ENCODE data around the gene HIF1A.
A peak's percentile ranks its signal among the peaks of the same experiment; 100 is the strongest.
"Not testable (repeated sequence)": the region's sequence is repeated elsewhere in the genome, so short reads cannot be mapped to it uniquely, and the experiment has no call there.

The HIF1A gene

DNA sequence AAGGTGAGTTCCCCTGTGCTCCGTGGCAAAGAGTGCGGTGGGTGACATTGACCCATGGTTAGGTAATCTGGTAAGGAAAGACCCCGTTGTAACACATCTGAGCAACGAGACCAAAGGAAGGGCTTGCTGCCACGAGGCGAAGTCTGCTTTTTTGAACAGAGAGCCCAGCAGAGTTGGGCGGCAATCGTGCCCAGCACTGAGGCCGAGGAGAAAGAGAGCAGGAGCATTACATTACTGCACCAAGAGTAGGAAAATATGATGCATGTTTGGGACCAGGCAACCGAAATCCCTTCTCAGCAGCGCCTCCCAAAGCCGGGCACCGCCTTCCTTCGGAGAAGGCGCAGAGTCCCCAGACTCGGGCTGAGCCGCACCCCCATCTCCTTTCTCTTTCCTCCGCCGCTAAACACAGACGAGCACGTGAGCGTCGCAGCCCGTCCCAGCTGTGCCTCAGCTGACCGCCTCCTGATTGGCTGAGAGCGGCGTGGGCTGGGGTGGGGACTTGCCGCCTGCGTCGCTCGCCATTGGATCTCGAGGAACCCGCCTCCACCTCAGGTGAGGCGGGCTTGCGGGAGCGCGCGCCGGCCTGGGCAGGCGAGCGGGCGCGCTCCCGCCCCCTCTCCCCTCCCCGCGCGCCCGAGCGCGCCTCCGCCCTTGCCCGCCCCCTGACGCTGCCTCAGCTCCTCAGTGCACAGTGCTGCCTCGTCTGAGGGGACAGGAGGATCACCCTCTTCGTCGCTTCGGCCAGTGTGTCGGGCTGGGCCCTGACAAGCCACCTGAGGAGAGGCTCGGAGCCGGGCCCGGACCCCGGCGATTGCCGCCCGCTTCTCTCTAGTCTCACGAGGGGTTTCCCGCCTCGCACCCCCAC, at the start of gene HIF1A:
HIF1A (plus strand) TSS at position 684 of the 865 bp plus-strand sequence. CDS start 292 bp downstream, outside the sequence.
- peaks cover 40% of the 10 kb centered on the region for H3K36me3 Mint-ChIP-seq (ENCODE audit: low read depth)
- peaks cover 55% of the 10 kb centered on the region for H3K4me1 Mint-ChIP-seq (ENCODE audit: low read depth)
- H3K9me3 Mint-ChIP-seq: peaks cover 10% of the 10 kb centered on the region
- no peaks in the 10 kb centered on the region for H3K27me3 Mint-ChIP-seq (ENCODE audit: low read depth)
- peak within 1 kb of the TSS; percentile 96 for H3K4me3 Mint-ChIP-seq
- peak within 1 kb of the TSS; percentile 95 for H3K27ac Mint-ChIP-seq

DNA sequence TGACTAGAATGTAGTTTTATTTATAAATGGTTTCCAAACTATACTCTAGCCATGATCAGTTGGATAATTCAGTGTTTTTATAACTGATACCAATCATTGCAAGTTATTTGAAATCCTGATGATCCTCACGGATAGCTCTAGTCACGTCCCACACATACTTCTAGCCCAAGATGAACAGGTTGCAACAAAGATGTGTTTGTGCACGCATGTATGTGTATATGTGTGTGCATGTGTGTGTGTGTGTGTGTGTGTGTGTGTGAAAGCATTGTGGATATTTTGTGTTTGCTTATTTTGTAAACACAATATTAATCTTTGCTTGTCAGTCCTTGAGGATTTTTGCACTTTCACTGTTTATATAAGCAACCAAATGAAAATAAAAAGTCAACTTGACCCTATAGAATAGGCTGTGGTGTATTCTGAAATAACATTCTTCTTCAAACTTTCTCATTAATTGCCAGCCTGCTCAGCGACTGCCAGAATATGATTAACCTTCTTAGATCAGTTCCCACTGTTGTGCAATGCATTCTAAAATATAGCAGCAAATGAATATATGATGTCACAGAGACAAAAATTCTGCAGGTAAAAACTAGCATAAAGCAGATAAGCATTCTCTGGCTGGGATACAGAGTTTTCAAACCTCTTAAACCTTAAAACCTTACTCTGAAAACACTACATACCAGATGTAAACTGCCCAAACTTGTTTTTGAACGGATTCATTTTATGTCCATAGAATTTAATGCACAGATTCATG, 48.8 kb upstream of the HIF1A start:
- Mint-ChIP-seq H3K27ac (no peak overlapping the region), H3K9me3 (no peaks in the 10 kb centered on the region), H3K4me1 (ENCODE audit: low read depth) (peaks cover 27% of the 10 kb centered on the region), H3K27me3 (ENCODE audit: low read depth) (no peaks in the 10 kb centered on the region), H3K4me3 (no peak overlapping the region), H3K36me3 (ENCODE audit: low read depth) (peaks cover 3% of the 10 kb centered on the region)

DNA sequence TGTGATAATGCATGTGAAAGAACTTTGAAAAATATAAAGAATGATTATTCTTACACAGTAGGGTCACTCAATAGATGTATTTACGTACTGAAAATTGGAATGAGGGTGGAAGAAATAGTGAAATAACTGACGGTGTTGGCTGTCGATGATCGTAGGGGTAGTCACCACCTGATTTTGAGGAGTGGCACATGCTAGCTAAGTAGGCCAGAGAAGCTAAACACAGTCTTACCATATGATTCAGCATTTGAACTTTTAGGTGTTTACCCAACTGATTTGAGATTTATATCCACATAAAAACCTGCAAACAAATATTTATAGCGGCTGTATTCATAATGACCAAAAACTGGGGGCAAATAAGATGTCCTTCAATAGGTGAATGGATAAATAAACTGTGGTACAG, 47.6 kb upstream of the HIF1A start:
- no peak overlapping the region for H3K27ac Mint-ChIP-seq
- H3K9me3 Mint-ChIP-seq: no peaks in the 10 kb centered on the region
- H3K4me3 Mint-ChIP-seq: no peak overlapping the region
- no peaks in the 10 kb centered on the region for H3K27me3 Mint-ChIP-seq (ENCODE audit: low read depth)
- H3K4me1 Mint-ChIP-seq (ENCODE audit: low read depth): peaks cover 27% of the 10 kb centered on the region
- peaks cover under 1% of the 10 kb centered on the region for H3K36me3 Mint-ChIP-seq (ENCODE audit: low read depth)

DNA sequence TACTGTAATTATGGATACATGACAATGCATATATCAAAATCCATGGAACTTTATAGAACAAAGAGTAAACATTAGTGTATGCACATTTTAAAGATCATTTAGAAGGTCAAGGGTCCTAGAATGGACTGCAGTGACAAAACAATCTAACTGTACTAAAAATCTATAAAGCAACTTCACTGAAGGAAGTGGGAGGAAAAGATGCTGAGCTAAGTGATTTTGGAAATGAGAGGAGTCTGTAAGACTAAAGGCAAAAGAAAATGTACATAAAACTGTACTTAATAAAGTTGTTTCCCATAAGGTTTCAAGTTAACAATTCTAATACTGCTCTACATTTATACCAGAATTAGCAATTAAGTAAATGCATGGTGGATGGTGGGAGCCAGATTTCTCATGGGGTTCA, 46.9 kb upstream of the HIF1A start:
- H3K36me3 Mint-ChIP-seq (ENCODE audit: low read depth): no peaks in the 10 kb centered on the region
- H3K9me3 Mint-ChIP-seq: no peaks in the 10 kb centered on the region
- no peak overlapping the region for H3K27ac Mint-ChIP-seq
- H3K4me3 Mint-ChIP-seq: no peak overlapping the region
- H3K4me1 Mint-ChIP-seq (ENCODE audit: low read depth): peaks cover 28% of the 10 kb centered on the region
- H3K27me3 Mint-ChIP-seq (ENCODE audit: low read depth): no peaks in the 10 kb centered on the region

DNA sequence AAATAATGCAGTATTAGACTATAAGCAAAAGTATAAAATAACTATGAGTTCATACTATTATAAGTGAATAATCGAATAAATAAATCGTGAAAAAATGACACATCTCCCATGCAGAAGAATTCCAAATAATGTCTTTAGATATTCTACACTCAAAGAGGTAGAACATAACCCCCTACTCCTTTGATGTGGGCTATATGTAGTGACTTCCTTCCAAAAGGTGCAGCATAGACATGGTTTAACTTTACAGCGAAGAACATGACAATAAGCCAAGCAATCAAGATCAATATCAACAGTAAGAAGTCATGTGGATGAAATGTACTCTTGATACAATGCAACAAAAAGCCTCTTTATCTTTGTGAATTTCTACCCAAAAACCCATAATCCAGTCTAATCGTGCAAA, 46.0 kb upstream of the HIF1A start:
- H3K4me3 Mint-ChIP-seq: peak overlapping the region; percentile 2
- H3K9me3 Mint-ChIP-seq: no peaks in the 10 kb centered on the region
- peaks cover 25% of the 10 kb centered on the region for H3K4me1 Mint-ChIP-seq (ENCODE audit: low read depth)
- no peaks in the 10 kb centered on the region for H3K27me3 Mint-ChIP-seq (ENCODE audit: low read depth)
- H3K27ac Mint-ChIP-seq: no peak overlapping the region
- no peaks in the 10 kb centered on the region for H3K36me3 Mint-ChIP-seq (ENCODE audit: low read depth)

DNA sequence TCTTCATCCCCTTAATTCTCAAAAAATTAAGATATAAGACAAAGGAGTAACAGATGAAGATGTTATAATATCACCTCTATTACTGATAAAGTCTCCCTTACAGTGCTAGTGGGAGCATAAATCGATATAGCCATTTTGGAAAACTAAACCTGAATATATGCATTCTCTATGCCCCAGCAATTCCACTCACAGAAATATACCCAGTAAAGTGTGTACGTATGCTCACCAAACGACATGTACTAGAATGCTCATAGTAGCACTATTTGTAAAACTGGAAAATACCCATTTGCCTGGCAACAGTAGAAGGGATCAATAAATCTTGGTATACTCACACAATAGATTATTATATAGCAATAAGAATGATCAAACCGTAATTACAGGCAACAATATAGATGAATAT, 44.0 kb upstream of the HIF1A start:
- Mint-ChIP-seq H3K4me3 (no peak overlapping the region), H3K27me3 (ENCODE audit: low read depth) (no peaks in the 10 kb centered on the region), H3K4me1 (ENCODE audit: low read depth) (peaks cover 34% of the 10 kb centered on the region), H3K27ac (no peak overlapping the region), H3K36me3 (ENCODE audit: low read depth) (no peaks in the 10 kb centered on the region), H3K9me3 (no peaks in the 10 kb centered on the region)

GRCh38 chr14:61652526-61653262, 42.6 kb upstream of the HIF1A start:
- no peaks in the 10 kb centered on the region for H3K27me3 Mint-ChIP-seq (ENCODE audit: low read depth)
- H3K27ac Mint-ChIP-seq: no peak overlapping the region
- H3K9me3 Mint-ChIP-seq: peaks cover 7% of the 10 kb centered on the region
- H3K36me3 Mint-ChIP-seq (ENCODE audit: low read depth): peaks cover 5% of the 10 kb centered on the region
- H3K4me3 Mint-ChIP-seq: no peak overlapping the region
- peaks cover 41% of the 10 kb centered on the region for H3K4me1 Mint-ChIP-seq (ENCODE audit: low read depth)

DNA sequence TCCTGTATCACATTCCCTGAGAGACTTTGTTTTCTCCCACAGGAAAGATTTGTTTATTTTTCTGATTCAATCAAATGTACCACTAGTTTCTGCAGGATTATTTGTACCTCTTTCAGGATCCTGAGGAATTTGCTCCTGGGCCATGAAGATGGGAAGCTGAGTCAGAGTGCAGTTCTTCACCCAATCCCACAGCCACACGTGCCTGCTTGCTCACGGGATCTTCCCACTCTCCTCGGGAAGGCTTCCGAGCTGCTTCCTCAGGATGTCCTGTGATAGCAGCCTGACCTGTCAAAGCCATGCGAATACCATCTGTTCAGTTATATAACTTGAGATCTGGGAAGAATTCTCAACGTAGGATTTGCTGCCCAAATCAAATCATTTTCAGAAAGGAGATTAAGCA, 41.8 kb upstream of the HIF1A start:
- Mint-ChIP-seq H3K27ac (no peak overlapping the region), H3K4me1 (ENCODE audit: low read depth) (peaks cover 36% of the 10 kb centered on the region), H3K9me3 (peaks cover 9% of the 10 kb centered on the region), H3K36me3 (ENCODE audit: low read depth) (peaks cover 5% of the 10 kb centered on the region), H3K27me3 (ENCODE audit: low read depth) (no peaks in the 10 kb centered on the region), H3K4me3 (no peak overlapping the region)

- no peak overlapping the region for H3K27ac Mint-ChIP-seq
- peaks cover 9% of the 10 kb centered on the region for H3K36me3 Mint-ChIP-seq (ENCODE audit: low read depth)
- peaks cover 13% of the 10 kb centered on the region for H3K9me3 Mint-ChIP-seq
- no peaks in the 10 kb centered on the region for H3K27me3 Mint-ChIP-seq (ENCODE audit: low read depth)
- H3K4me1 Mint-ChIP-seq (ENCODE audit: low read depth): peaks cover 38% of the 10 kb centered on the region
- H3K4me3 Mint-ChIP-seq: no peak overlapping the region
These were observed 41.3 kb upstream of the HIF1A start for GRCh38 chr14:61654026-61654425.

DNA sequence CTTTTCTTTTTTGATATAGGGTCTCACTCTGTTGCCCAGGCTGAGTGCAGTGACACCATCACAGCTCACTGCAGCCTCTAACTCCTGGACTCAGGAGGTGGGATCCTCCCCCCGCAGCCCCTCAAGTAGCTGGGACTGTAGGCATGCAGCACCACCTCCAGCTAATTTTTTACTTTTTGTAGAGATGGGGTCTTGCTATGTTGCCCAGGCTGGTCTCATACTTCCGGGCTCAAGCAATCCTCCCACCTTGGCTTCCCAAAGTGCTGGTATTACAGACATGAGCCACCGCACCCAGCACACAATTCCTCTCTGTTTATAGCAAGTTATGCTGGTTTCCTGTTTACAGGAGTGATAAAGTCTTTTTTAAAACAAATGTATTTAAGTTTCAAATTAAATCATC, 39.5 kb upstream of the HIF1A start:
- Mint-ChIP-seq H3K27me3 (ENCODE audit: low read depth) (no peaks in the 10 kb centered on the region), H3K4me1 (ENCODE audit: low read depth) (peaks cover 45% of the 10 kb centered on the region), H3K36me3 (ENCODE audit: low read depth) (peaks cover 10% of the 10 kb centered on the region), H3K27ac (peak overlapping the region; percentile 77), H3K4me3 (no peak overlapping the region), H3K9me3 (peaks cover 13% of the 10 kb centered on the region)

DNA sequence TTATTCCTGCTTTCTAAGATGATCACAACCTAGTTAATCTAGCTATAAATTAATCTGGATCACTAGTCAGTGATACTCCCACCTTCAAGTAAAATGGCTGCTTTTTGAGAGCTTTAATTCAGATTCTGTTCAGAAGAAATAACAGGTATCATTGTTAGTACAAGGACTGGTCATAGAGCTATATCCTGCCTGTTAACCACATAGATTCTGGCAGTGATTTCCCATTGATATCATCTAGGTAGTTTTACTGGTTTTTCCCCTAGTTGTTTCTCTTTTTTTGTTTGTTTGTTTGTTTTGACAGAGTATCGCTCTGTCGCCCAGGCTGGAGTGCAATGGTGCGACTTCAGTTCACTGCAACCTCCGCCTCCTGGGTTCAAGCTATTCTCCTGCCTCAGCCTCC, 39.0 kb upstream of the HIF1A start:
- no peaks in the 10 kb centered on the region for H3K27me3 Mint-ChIP-seq (ENCODE audit: low read depth)
- peaks cover 51% of the 10 kb centered on the region for H3K4me1 Mint-ChIP-seq (ENCODE audit: low read depth)
- peaks cover 13% of the 10 kb centered on the region for H3K9me3 Mint-ChIP-seq
- no peak overlapping the region for H3K4me3 Mint-ChIP-seq
- peak overlapping the region; percentile 77 for H3K27ac Mint-ChIP-seq
- H3K36me3 Mint-ChIP-seq (ENCODE audit: low read depth): peaks cover 10% of the 10 kb centered on the region

DNA sequence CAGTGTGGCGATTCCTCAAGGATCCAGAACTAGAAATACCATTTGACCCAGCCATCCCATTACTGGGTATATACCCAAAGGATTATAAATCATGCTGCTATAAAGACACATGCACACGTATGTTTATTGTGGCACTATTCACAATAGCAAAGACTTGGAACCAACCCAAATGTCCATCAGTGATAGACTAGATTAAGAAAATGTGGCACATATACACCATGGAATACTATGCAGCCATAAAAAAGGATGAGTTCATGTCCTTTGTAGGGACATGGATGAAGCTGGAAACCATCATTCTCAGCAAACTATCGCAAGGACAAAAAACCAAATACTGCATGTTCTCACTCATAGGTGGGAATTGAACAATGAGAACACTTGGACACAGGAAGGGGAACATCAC, 37.2 kb upstream of the HIF1A start:
- not testable (repeated sequence) for H3K27me3 Mint-ChIP-seq (ENCODE audit: low read depth); H3K36me3 Mint-ChIP-seq (ENCODE audit: low read depth); H3K4me3 Mint-ChIP-seq; H3K27ac Mint-ChIP-seq
- Mint-ChIP-seq H3K4me1 (ENCODE audit: low read depth) (peaks cover 64% of the 10 kb centered on the region), H3K9me3 (peaks cover 13% of the 10 kb centered on the region)

- H3K9me3 Mint-ChIP-seq: peaks cover 13% of the 10 kb centered on the region
- peak overlapping the region; percentile 96 for H3K27ac Mint-ChIP-seq
- H3K4me1 Mint-ChIP-seq (ENCODE audit: low read depth): peaks cover 72% of the 10 kb centered on the region
- H3K27me3 Mint-ChIP-seq (ENCODE audit: low read depth): no peaks in the 10 kb centered on the region
- H3K4me3 Mint-ChIP-seq: peak overlapping the region; percentile 70
- peaks cover 10% of the 10 kb centered on the region for H3K36me3 Mint-ChIP-seq (ENCODE audit: low read depth)
These were observed 35.7 kb upstream of the HIF1A start for GRCh38 chr14:61659582-61659981.
